Measurements from ENCODE around the gene SCMH1.

GRCh38 chr1:41051022-41051421 is 191.1 kb downstream of the SCMH1 start:
- TF ChIP-seq CTCF (conservative IDR thresholded peaks at IDR 0.05) (no peak), EZH2 (IDR thresholded peaks at IDR 0.05; ENCODE audit: low read depth) (no peak)
